Transverse colon (tissue), 4 donors: Measurements from ENCODE around the gene MTHFD1L. TPM values are rescaled to one million over a fixed set of nuclear protein-coding genes. Genes with fewer than 3 reads are reported as not detected.
A peak's percentile ranks its signal among the peaks of the same experiment; 100 is the strongest.

Source experiments
- DNase-seq: peaks from one replicate; pipeline ENCODE4 v3.0.0-alpha.2; 2019
- H3K27ac ChIP-seq, 4 donors: fragments of 200-600 bp; sonication (generic); 2 replicates each; pipeline ENCODE4 v1.5.1; 2016 to 2018; ENCODE audit warnings: inconsistent platforms in 4 of 4
- H3K27me3 ChIP-seq: fragments of 200-600 bp; sonication (generic); 2 replicates; pipeline ENCODE4 v1.5.1; 2017; ENCODE audit warnings: inconsistent platforms
- H3K36me3 ChIP-seq, 4 donors: fragments of 200-600 bp; sonication (generic); 2 replicates each; pipeline ENCODE4 v1.5.1; 2017 to 2019; ENCODE audit warnings: inconsistent platforms in 4 of 4
- H3K4me1 ChIP-seq, 4 donors: fragments of 200-600 bp; sonication (generic); 2 replicates each; pipeline ENCODE4 v1.5.1; 2017 to 2020; ENCODE audit warnings: inconsistent platforms in 4 of 4
- H3K4me3 ChIP-seq, 4 donors: fragments of 200-600 bp; sonication (generic); 1 replicate in 1 of 4; 2 replicates in 3 of 4; pipeline versions ENCODE4 v1.5.1 to v1.6.1; 2017 to 2019; ENCODE audit warnings: inconsistent platforms in 4 of 4
- H3K9me3 ChIP-seq, 2 donors: fragments of 200-600 bp; sonication (generic); 2 replicates each; pipeline ENCODE4 v1.5.1; 2017 to 2019; ENCODE audit warnings: inconsistent platforms in 2 of 2
- CTCF ChIP-seq, 5 experiments: fragments of 200-600 bp in 3 of 5; fragments of 450-650 bp in 2 of 5; sonication (generic) in 3 of 5; IDR thresholded peaks; 1 replicate in 2 of 5; 2 replicates in 3 of 5; pipeline ENCODE4 v1.5.1; 2016 to 2017; ENCODE audit warnings: antibody characterized with exemption in 5 of 5, inconsistent platforms in 3 of 5, mild to moderate bottlenecking in 2 of 5, moderate library complexity in 1 of 5
- EP300 ChIP-seq: sonication (generic); formaldehyde crosslinking; IDR thresholded peaks from one replicate; pipeline ENCODE4 v1.6.1; 2017; ENCODE audit warnings: antibody characterized with exemption, low read depth
- POLR2A ChIP-seq: fragments of 450-650 bp; IDR thresholded peaks from one replicate; pipeline ENCODE4 v1.6.1; 2016; ENCODE audit warnings: antibody characterized with exemption, mild to moderate bottlenecking, moderate library complexity
- POLR2AphosphoS5 ChIP-seq, 3 donors: sonication (generic); formaldehyde crosslinking; IDR thresholded peaks; one replicate each; pipeline ENCODE4 v1.6.1; 2016; ENCODE audit warnings: antibody characterized with exemption in 3 of 3
- WGBS, 2 donors: methylation state at CpG; one replicate each; pipeline ENCODE4 v1.1.5; 2018; ENCODE audit warnings: low coverage in 1 of 2; 5-methylcytosine and 5-hydroxymethylcytosine counted together
- in situ Hi-C, 4 donors: fragments of 200-750 bp; cut with MboI; loops; one replicate each; pipeline versions ENCODE4 v1.15.0 to v1.15.1; 2017; ENCODE audit warnings: low sequenced_read_pairs in 3 of 4, low pct_ligation_motif_present in 1 of 4, low pct_unique_long_range_greater_than_20kb in 1 of 4
- intact Hi-C: fragments of 100-400 bp; cut with DNase I; formaldehyde crosslinking; loops from one replicate; pipeline ENCODE4 v1.15.1; 2023; ENCODE audit warnings: low total_unique reads
- total RNA-seq, 4 donors: library from RNA; depleted of rRNA; stranded (reverse); fragments of >200 nt; gene quantifications; one replicate each; pipeline ENCODE4 v1.1.0, GENCODE V29; 2016

The MTHFD1L gene
- total RNA-seq, 4 donors from 2014 or later, result 0.82 to 10.1 (median 5.4) TPM

GRCh38 chr6:151131324-151132007, 266.0 kb downstream of the MTHFD1L start:
- peaks cover 0 to 5% (median 2%) of the 10 kb centered on the region in 4 donors for H3K4me1 ChIP-seq
- in situ Hi-C loops, result no loop called here
- H3K4me3 ChIP-seq, result no peak overlapping the region
- WGBS, 2 donors, result 89 to 94% methylated on average over 3 of the region's 3 CpGs
- no peaks in the 10 kb centered on the region for H3K9me3 ChIP-seq
- TF ChIP-seq POLR2A (no peak), EP300 (no peak), CTCF (IDR thresholded peaks at IDR 0.05) (no peak), POLR2AphosphoS5 (IDR thresholded peaks at IDR 0.05) (no peak)
- no peak overlapping the region for H3K27ac ChIP-seq
- no peaks in the 10 kb centered on the region for H3K36me3 ChIP-seq
- intact Hi-C loops, result loop anchor here (10.0 kb wide), 1 partner anchor 107 kb away; no protein-coding TSS in a partner anchor
- no peaks in the 10 kb centered on the region for H3K27me3 ChIP-seq
- no peak for DNase-seq

GRCh38 chr6:151136141-151136755, 270.7 kb downstream of the MTHFD1L start:
- peak overlapping the region in 3 of 4 donors; percentile 23 to 49 (median 39) for H3K27ac ChIP-seq

GRCh38 chr6:151137542-151137941, 272.0 kb downstream of the MTHFD1L start:
- Histone ChIP-seq H3K9me3 (no peaks in the 10 kb centered on the region), H3K4me1 (peaks cover 0 to 15% (median 7%) of the 10 kb centered on the region in 4 donors), H3K27me3 (no peaks in the 10 kb centered on the region), H3K27ac (no peak overlapping the region), H3K36me3 (no peaks in the 10 kb centered on the region), H3K4me3 (no peak overlapping the region)
- no peak for TF ChIP-seq EP300
- no peak for TF ChIP-seq POLR2AphosphoS5 (IDR thresholded peaks at IDR 0.05)
- no peak for TF ChIP-seq POLR2A
- no peak for TF ChIP-seq CTCF (IDR thresholded peaks at IDR 0.05)
- in situ Hi-C loops (no loop called here), intact Hi-C loops (loop anchor here (10.0 kb wide), 1 partner anchor 113 kb away; no protein-coding TSS in a partner anchor)
- no peak for DNase-seq
- 87 to 92% methylated on average over 3 to 6 of the region's 6 CpGs for WGBS, 2 donors

More at GRCh38 chr6:151136141-151136755, 270.7 kb downstream of the MTHFD1L start:
- Histone ChIP-seq H3K4me3 (no peak overlapping the region), H3K27me3 (no peaks in the 10 kb centered on the region), H3K36me3 (no peaks in the 10 kb centered on the region), H3K4me1 (peaks cover 0 to 7% (median 5%) of the 10 kb centered on the region in 4 donors), H3K9me3 (no peaks in the 10 kb centered on the region)
- no peak for TF ChIP-seq CTCF (IDR thresholded peaks at IDR 0.05)
- TF ChIP-seq POLR2AphosphoS5 (IDR thresholded peaks at IDR 0.05), result no peak
- TF ChIP-seq EP300, result no peak
- no peak for TF ChIP-seq POLR2A
- in situ Hi-C loops, result no loop called here
- no peak for DNase-seq
- WGBS, 2 donors, result 30 to 37% methylated on average over 3 to 12 of the region's 12 CpGs
- intact Hi-C loops, result loop anchor here (10.0 kb wide), 1 partner anchor 111 kb away; no protein-coding TSS in a partner anchor

- no peak overlapping the region for H3K4me3 ChIP-seq
- no peak for TF ChIP-seq POLR2A
- TF ChIP-seq EP300, result no peak
- TF ChIP-seq CTCF (IDR thresholded peaks at IDR 0.05), result no peak
- TF ChIP-seq POLR2AphosphoS5 (IDR thresholded peaks at IDR 0.05), result no peak
- no peaks in the 10 kb centered on the region for H3K27me3 ChIP-seq
- no peak overlapping the region for H3K27ac ChIP-seq
- WGBS, 2 donors, result 93% methylated on average over 11 of the region's 11 CpGs; no CpG with 5 or more reads in 1 of the 2 donors
- H3K9me3 ChIP-seq, result no peaks in the 10 kb centered on the region
- H3K36me3 ChIP-seq, result no peaks in the 10 kb centered on the region
- H3K4me1 ChIP-seq, result peaks cover 0 to 15% (median 7%) of the 10 kb centered on the region in 4 donors
- no peak for DNase-seq
- in situ Hi-C loops, result no loop called here
- intact Hi-C loops, result loop anchor here (10.0 kb wide), 1 partner anchor 115 kb away; no protein-coding TSS in a partner anchor
Observed at GRCh38 chr6:151139524-151139923, 274.0 kb downstream of the MTHFD1L start.
